Spleen (tissue), 7 donors: Measurements from ENCODE around the gene CETP.
A peak's percentile ranks its signal among the peaks of the same experiment; 100 is the strongest.

Experiments
- POLR2A ChIP-seq, 3 donors: fragments of 450-650 bp; IDR thresholded peaks; one replicate each; pipeline ENCODE4 v1.5.1; 2017; ENCODE audit warnings: antibody characterized with exemption in 3 of 3, mild to moderate bottlenecking in 1 of 3
- POLR2AphosphoS5 ChIP-seq, 3 donors: sonication (generic); formaldehyde crosslinking; IDR thresholded peaks; one replicate each; pipeline ENCODE4 v1.5.1; 2017; ENCODE audit warnings: antibody characterized with exemption in 3 of 3
- TF ChIP-seq, protein P1 (sequence below), 11 experiments: fragments of 200-600 bp in 7 of 11; fragments of 450-650 bp in 4 of 11; sonication (generic) in 4 of 11; IDR thresholded peaks in 8 of 11; conservative IDR thresholded peaks in 3 of 11; 1 replicate in 7 of 11; 2 replicates in 4 of 11; pipeline versions ENCODE4 v1.4.0 to v1.8.0; 2016 to 2021; ENCODE audit warnings: antibody characterized with exemption in 11 of 11, inconsistent platforms in 4 of 11, mild to moderate bottlenecking in 1 of 11
- donor health status: DM: no; HTN: no; CAD: no; lungs with moderate emphysema.
- donor health status: DM: no; HTN: no; CAD: no.
- donor health status: DM: no; HTN: no; CAD: no.

DNA sequence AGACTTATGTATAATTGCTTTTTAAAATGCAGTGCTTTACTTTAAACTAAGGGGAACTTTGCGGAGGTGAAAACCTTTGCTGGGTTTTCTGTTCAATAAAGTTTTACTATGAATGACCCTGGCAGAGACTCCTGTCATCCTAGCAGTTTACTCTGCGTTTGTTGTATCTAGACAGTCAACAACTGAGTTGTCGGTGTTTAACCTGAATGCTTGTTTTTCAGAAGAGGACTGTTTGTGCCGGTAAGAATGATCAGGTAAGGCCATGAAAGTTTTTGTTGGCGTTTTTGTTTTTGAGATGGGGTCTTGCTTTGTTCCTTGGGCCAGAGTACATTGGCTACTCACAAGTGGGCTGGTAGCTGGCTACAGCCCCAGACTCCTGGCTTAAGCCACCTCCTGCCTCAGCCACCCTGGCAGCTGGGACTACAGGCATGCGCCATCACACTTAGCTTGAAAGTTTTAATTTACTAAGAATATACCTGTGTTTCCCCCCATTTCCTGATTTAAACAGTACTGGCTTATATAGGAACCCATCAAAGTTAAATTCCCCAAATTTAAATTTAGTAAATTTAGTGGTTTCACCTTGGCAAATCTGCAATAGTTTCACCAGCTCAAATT is 17.9 kb upstream of the CETP start:
- peak in 1 of 3 donors; percentile 31 for TF ChIP-seq POLR2AphosphoS5 (IDR thresholded peaks at IDR 0.05)
- TF ChIP-seq POLR2A (IDR thresholded peaks at IDR 0.05), result no peak
- TF ChIP-seq, protein P1, sequence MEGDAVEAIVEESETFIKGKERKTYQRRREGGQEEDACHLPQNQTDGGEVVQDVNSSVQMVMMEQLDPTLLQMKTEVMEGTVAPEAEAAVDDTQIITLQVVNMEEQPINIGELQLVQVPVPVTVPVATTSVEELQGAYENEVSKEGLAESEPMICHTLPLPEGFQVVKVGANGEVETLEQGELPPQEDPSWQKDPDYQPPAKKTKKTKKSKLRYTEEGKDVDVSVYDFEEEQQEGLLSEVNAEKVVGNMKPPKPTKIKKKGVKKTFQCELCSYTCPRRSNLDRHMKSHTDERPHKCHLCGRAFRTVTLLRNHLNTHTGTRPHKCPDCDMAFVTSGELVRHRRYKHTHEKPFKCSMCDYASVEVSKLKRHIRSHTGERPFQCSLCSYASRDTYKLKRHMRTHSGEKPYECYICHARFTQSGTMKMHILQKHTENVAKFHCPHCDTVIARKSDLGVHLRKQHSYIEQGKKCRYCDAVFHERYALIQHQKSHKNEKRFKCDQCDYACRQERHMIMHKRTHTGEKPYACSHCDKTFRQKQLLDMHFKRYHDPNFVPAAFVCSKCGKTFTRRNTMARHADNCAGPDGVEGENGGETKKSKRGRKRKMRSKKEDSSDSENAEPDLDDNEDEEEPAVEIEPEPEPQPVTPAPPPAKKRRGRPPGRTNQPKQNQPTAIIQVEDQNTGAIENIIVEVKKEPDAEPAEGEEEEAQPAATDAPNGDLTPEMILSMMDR (IDR thresholded peaks at IDR 0.05 in 8 of 11, conservative IDR thresholded peaks at IDR 0.05 in 3 of 11), result no peak
